ENCODE data around the gene ADAT3. TPM values are rescaled to one million over a fixed set of nuclear protein-coding genes. Genes with fewer than 3 reads are reported as not detected.

Gene ADAT3
- total RNA-seq, 3 donors from 2014 or later (not counting 1 experiment from before 2014, with no cell fraction given) = 13.0 to 20.9 (median 13.1) TPM

DNA sequence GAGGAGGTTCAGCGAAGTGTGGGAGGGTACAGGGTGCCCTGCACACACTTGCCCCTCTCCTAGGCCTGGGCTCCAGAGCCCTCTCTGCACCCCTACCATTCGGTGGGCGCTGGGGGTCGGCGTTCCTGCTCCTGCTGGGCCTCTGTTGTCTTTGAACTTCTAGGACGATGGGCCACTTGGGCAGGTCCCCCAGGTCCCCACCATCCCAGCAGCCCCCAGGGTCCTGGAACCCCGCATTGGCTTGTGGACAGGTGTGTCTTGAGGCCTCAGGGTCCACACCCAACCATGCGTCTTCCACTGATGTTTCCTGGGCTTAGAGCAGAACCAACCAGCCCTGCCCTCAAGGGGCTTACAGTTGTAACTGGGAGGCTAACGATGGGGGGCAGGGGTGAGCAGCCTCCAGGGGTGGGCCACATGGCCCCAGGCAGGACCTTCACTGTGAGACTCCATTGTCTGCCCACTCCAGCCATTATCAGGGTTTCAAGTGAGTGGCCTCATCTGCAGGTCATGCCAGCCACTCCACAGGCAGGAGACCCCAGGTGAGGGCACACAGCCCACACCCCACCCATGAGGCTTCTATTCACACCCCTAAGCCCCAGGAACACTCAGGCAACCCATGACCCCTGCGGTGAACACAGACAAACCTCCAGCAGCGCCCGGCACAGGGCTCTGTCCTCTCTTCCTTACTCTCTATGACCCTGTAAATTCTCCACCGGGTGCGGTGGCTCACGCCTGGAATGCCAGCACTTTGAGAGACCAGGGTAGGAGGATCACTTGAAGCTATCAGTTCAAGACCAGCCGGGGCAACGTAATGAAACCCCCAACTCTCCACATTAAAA lies 39.8 kb upstream of the ADAT3 start:
- Histone ChIP-seq H3K4me1 (ENCODE audit: control insufficient read depth, insufficient read depth, low read length) (peaks cover 42% of the 10 kb centered on the region), H3K27me3 (ENCODE audit: control insufficient read depth, insufficient read depth, low read length) (no peaks in the 10 kb centered on the region), H3K9me3 (ENCODE audit: control insufficient read depth, insufficient read depth, low read length) (no peaks in the 10 kb centered on the region), H3K27ac (ENCODE audit: low read length) (peak overlapping the region; percentile 67), H3K4me3 (ENCODE audit: low read length) (no peak overlapping the region), H3K36me3 (ENCODE audit: control insufficient read depth, insufficient read depth, low read length) (peaks cover 2% of the 10 kb centered on the region)
- Mint-ChIP-seq H3K4me3 (peak overlapping the region; percentile 78), H3K36me3 (no peaks in the 10 kb centered on the region), H3K9me3 (no peaks in the 10 kb centered on the region), H3K4me1 (peaks cover 21 to 43% of the 10 kb centered on the region in 2 donors), H3K27ac (peak overlapping the region; percentile 46 to 77), H3K27me3 (ENCODE audit: low read depth in 2 of 2) (no peaks in the 10 kb centered on the region)
- no peak for ATAC-seq
- DNase-seq = peak in 1 of 2 donors; percentile 17
- intact Hi-C loops (cut with micrococcal nuclease) = no loop called here
- WGBS (ENCODE audit: insufficient coverage) = 86% methylated on average over 17 of the region's 17 CpGs
- TF ChIP-seq, protein P1, sequence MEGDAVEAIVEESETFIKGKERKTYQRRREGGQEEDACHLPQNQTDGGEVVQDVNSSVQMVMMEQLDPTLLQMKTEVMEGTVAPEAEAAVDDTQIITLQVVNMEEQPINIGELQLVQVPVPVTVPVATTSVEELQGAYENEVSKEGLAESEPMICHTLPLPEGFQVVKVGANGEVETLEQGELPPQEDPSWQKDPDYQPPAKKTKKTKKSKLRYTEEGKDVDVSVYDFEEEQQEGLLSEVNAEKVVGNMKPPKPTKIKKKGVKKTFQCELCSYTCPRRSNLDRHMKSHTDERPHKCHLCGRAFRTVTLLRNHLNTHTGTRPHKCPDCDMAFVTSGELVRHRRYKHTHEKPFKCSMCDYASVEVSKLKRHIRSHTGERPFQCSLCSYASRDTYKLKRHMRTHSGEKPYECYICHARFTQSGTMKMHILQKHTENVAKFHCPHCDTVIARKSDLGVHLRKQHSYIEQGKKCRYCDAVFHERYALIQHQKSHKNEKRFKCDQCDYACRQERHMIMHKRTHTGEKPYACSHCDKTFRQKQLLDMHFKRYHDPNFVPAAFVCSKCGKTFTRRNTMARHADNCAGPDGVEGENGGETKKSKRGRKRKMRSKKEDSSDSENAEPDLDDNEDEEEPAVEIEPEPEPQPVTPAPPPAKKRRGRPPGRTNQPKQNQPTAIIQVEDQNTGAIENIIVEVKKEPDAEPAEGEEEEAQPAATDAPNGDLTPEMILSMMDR (IDR thresholded peaks at IDR 0.05) = no peak

DNA sequence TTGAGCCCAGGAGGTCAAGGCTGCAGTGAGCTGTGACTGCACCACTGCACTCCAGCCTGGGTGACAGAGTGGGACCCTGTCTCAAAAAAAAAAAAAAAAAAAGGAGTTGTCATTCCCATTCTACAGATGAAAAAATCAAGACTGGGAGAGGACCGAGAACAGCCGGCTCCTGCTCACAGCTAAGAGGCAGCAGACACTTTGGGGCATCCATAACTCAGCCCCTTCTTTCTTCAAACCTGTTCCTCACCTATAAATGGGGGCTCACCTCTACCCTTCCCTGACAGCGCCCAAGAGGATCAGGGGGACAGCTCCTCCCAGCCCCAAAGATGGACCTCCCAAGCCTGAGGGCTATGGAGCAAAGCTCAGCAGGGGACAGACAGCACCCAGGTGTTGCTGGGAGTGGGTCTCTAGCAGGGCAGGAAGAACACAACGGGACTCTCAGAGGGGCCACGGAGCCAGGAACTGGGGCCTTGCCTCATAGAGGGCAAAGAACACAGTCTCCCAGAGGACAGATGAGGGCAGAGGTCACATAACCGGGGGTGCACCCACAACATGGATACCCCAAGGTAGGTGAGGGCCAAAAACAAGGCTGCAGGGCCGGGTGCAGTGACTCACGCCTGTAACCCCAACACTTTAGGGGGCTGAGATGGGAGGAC lies 38.4 kb upstream of the ADAT3 start:
- H3K9me3 Mint-ChIP-seq = no peaks in the 10 kb centered on the region
- ATAC-seq (no peak), DNase-seq (no peak)
- no peaks in the 10 kb centered on the region for H3K27me3 ChIP-seq (ENCODE audit: control insufficient read depth, insufficient read depth, low read length)
- H3K4me3 ChIP-seq (ENCODE audit: low read length) = no peak overlapping the region
- no peaks in the 10 kb centered on the region for H3K27me3 Mint-ChIP-seq (ENCODE audit: low read depth in 2 of 2)
- H3K4me1 ChIP-seq (ENCODE audit: control insufficient read depth, insufficient read depth, low read length) = peaks cover 27% of the 10 kb centered on the region
- H3K4me1 Mint-ChIP-seq = peaks cover 14 to 34% of the 10 kb centered on the region in 2 donors
- H3K27ac ChIP-seq (ENCODE audit: low read length) = no peak overlapping the region
- H3K27ac Mint-ChIP-seq = peak overlapping the region in 1 of 2 donors; percentile 48
- H3K36me3 ChIP-seq (ENCODE audit: control insufficient read depth, insufficient read depth, low read length) = peaks cover 8% of the 10 kb centered on the region
- H3K4me3 Mint-ChIP-seq = no peak overlapping the region
- TF ChIP-seq, protein P1 (IDR thresholded peaks at IDR 0.05) = no peak
- H3K9me3 ChIP-seq (ENCODE audit: control insufficient read depth, insufficient read depth, low read length) = no peaks in the 10 kb centered on the region
- WGBS (ENCODE audit: insufficient coverage) = 93% methylated on average over 8 of the region's 8 CpGs
- intact Hi-C loops (cut with micrococcal nuclease) = no loop called here
- no peaks in the 10 kb centered on the region for H3K36me3 Mint-ChIP-seq

DNA sequence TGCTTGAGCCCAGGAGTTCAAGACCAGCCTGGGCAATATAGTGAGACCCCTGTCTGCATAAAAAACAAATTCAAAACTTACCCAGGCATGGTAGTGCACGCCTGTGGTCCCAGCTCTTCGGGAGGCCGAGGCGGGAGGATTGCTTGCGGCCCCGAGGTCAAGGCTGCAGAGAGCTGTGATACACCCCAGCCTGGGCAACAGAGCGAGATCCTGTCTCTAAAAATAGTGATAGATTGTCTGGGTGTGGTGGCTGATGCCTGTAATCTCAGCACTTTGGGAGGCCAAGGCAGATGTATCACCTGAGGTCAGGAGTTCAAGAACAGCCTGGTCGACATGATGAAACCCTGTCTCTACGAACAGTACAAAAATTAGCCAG lies 37.9 kb upstream of the ADAT3 start:
- Mint-ChIP-seq H3K9me3 (no peaks in the 10 kb centered on the region), H3K27ac (peak overlapping the region in 1 of 2 donors; percentile 48), H3K4me3 (no peak overlapping the region), H3K27me3 (ENCODE audit: low read depth in 2 of 2) (no peaks in the 10 kb centered on the region), H3K36me3 (no peaks in the 10 kb centered on the region), H3K4me1 (peaks cover 8 to 29% of the 10 kb centered on the region in 2 donors)
- Histone ChIP-seq H3K36me3 (ENCODE audit: control insufficient read depth, insufficient read depth, low read length) (peaks cover 9% of the 10 kb centered on the region), H3K4me1 (ENCODE audit: control insufficient read depth, insufficient read depth, low read length) (peaks cover 27% of the 10 kb centered on the region), H3K27me3 (ENCODE audit: control insufficient read depth, insufficient read depth, low read length) (no peaks in the 10 kb centered on the region), H3K27ac (ENCODE audit: low read length) (no peak overlapping the region), H3K9me3 (ENCODE audit: control insufficient read depth, insufficient read depth, low read length) (no peaks in the 10 kb centered on the region), H3K4me3 (ENCODE audit: low read length) (no peak overlapping the region)
- TF ChIP-seq, protein P1 (IDR thresholded peaks at IDR 0.05) = no peak
- DNase-seq (no peak), ATAC-seq (no peak)
- WGBS (ENCODE audit: insufficient coverage) = 94% methylated on average over 9 of the region's 9 CpGs
- intact Hi-C loops (cut with micrococcal nuclease) = no loop called here
